CD4-positive, alpha-beta memory T cell (primary cell): Measurements from ENCODE around the gene PTER. TPM values are rescaled to one million over a fixed set of nuclear protein-coding genes. Genes with fewer than 3 reads are reported as not detected.

Experiments used
- CTCF ChIA-PET: fragments of 350-600 bp; sonication (Branson Sonifier 250); formaldehyde crosslinking; loops from one replicate; lab custom pipeline; 2021; ENCODE audit warnings: inconsistent platforms; ENCODE audit not compliant: partially characterized antibody; lab: Charles Lee
- POLR2A ChIA-PET: fragments of 350-600 bp; sonication (Branson Sonifier 250); formaldehyde crosslinking; loops from one replicate; lab custom pipeline; 2021; ENCODE audit not compliant: partially characterized antibody; lab: Charles Lee
- DNase-seq, 5 donors: peaks; one replicate each; pipeline versions ENCODE4 v3.0.0 to v3.0.0-alpha.2; 2020 to 2022; ENCODE audit warnings: mixed read lengths in 1 of 5
- H3K27ac ChIP-seq: one replicate; pipeline ENCODE4 v1.7.0; 2013; ENCODE audit warnings: low read depth, low read length
- H3K27me3 ChIP-seq: 2 replicates; pipeline ENCODE4 v1.7.0; 2013; ENCODE audit warnings: mild to moderate bottlenecking, low read length, moderate library complexity; ENCODE audit not compliant: insufficient read depth
- H3K36me3 ChIP-seq: 2 replicates; pipeline ENCODE4 v1.7.0; 2013; ENCODE audit warnings: mild to moderate bottlenecking, low read length, moderate library complexity; ENCODE audit not compliant: insufficient read depth
- H3K4me1 ChIP-seq: 2 replicates; pipeline ENCODE4 v1.7.0; 2013; ENCODE audit warnings: mild to moderate bottlenecking, low read length, moderate library complexity; ENCODE audit not compliant: insufficient read depth
- H3K4me3 ChIP-seq, 2 donors: one replicate each; pipeline ENCODE4 v1.7.0; 2013; ENCODE audit warnings: low read length in 2 of 2, mild to moderate bottlenecking in 1 of 2
- H3K9me3 ChIP-seq, 2 donors: one replicate each; pipeline ENCODE4 v1.7.0; 2013; ENCODE audit warnings: low read length in 2 of 2, control low read depth in 1 of 2; ENCODE audit not compliant: control insufficient read depth in 1 of 2
- H3K27ac Mint-ChIP-seq, 7 donors: one replicate each; pipeline ENCODE4 v1.8.0; 2020 to 2021; ENCODE audit warnings: mixed read lengths in 7 of 7, mild to moderate bottlenecking in 6 of 7, inconsistent platforms in 3 of 7, moderate library complexity in 3 of 7
- H3K27me3 Mint-ChIP-seq, 2 donors: one replicate each; pipeline ENCODE4 v1.8.0; 2020 to 2021; ENCODE audit warnings: mixed read lengths in 2 of 2
- H3K36me3 Mint-ChIP-seq, 2 donors: one replicate each; pipeline ENCODE4 v1.8.0; 2020 to 2021; ENCODE audit warnings: mixed read lengths in 2 of 2, inconsistent platforms in 1 of 2, mild to moderate bottlenecking in 1 of 2
- H3K4me1 Mint-ChIP-seq, 4 donors: one replicate each; pipeline ENCODE4 v1.8.0; 2020 to 2021; ENCODE audit warnings: mixed read lengths in 4 of 4, mild to moderate bottlenecking in 1 of 4
- H3K4me3 Mint-ChIP-seq, 8 donors: one replicate each; pipeline ENCODE4 v1.8.0; 2020 to 2021; ENCODE audit warnings: mixed read lengths in 8 of 8, mild to moderate bottlenecking in 7 of 8, moderate library complexity in 6 of 8, inconsistent platforms in 3 of 8
- H3K9me3 Mint-ChIP-seq, 8 donors: one replicate each; pipeline ENCODE4 v1.8.0; 2020 to 2021; ENCODE audit warnings: mixed read lengths in 8 of 8, mild to moderate bottlenecking in 5 of 8, inconsistent platforms in 3 of 8, moderate library complexity in 1 of 8
- intact Hi-C: fragments of 100-400 bp; cut with micrococcal nuclease; formaldehyde crosslinking; loops from one replicate; pipeline ENCODE4 v1.15.1; 2023
- polyA plus RNA-seq, 2 donors: library from polyadenylated mRNA; unstranded; fragments of 300-500 nt; fragmentation: Illumina TruSeq; gene quantifications; one replicate each; pipeline ENCODE4 v1.2.3, GENCODE V29; 2021
- total RNA-seq, 2 experiments: library from RNA; stranded (reverse); gene quantifications; one replicate each; pipeline ENCODE4 v1.2.3, GENCODE V29; 2021

The PTER gene, protein sequence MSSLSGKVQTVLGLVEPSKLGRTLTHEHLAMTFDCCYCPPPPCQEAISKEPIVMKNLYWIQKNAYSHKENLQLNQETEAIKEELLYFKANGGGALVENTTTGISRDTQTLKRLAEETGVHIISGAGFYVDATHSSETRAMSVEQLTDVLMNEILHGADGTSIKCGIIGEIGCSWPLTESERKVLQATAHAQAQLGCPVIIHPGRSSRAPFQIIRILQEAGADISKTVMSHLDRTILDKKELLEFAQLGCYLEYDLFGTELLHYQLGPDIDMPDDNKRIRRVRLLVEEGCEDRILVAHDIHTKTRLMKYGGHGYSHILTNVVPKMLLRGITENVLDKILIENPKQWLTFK
- 10 to 100 TPM; 24.1 to 26.5 TPM for total RNA-seq
- polyA plus RNA-seq, result 10 to 100 TPM; 20.8 to 22.1 TPM

DNA sequence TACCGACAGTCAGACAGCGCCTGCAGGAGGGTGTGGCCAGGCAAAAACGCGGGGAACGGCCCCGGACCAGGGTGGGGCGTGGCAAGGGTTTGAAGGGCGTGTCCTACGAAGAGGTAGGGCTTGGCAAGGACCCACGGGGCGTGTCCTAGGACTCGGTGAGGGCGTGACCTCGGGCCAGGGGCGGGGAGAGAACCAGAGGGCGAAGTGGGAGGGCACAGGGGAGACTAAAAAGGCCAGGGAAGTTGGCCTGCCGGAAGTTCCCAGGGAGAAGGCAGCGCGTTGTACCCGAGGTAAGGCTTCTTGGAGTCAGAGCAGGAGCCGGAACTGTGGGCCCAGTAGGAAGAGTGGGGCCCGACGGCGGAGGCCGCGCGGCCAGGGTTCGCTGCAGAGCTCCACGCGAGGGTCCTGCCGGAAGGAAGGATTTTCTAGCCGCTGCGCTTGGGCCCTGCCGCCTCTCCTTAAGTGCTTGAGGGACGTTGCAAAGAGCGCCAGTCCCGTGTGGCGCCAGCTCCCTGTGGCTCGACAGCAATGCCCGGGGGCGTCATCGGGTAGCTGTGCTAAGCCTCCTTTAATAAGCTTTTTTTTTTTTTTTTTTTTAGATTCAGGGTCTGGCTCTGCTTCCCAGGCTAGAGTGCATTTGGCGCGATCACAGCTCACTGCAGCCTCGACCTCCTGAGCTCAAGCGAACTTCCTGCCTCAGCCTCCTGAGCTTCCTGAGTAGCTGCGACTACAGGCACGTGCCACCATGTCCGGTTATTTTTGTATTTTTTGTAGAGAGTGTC, at the start of gene PTER:
Gene PTER (plus strand): TSS at position 253 of the 782 bp plus-strand sequence. CDS start 47,375 bp downstream, outside the sequence.
- Histone ChIP-seq H3K36me3 (no peaks in the 10 kb centered on the region), H3K4me1 (peaks cover 52% of the 10 kb centered on the region), H3K9me3 (no peaks in the 10 kb centered on the region), H3K27ac (peak within 1 kb of the TSS; percentile 65), H3K27me3 (no peaks in the 10 kb centered on the region), H3K4me3 (peak within 1 kb of the TSS; percentile 63 to 65)
- Mint-ChIP-seq H3K27me3 (no peaks in the 10 kb centered on the region), H3K4me1 (peaks cover 35 to 58% (median 48%) of the 10 kb centered on the region in 4 donors), H3K4me3 (peak within 1 kb of the TSS; percentile 88 to 97 (median 93)), H3K36me3 (peaks cover 9 to 22% of the 10 kb centered on the region in 2 donors), H3K9me3 (no peaks in the 10 kb centered on the region), H3K27ac (peak within 1 kb of the TSS; percentile 85 to 96 (median 95))
- POLR2A ChIA-PET, result interaction anchor here (1.0 to 3.6 kb wide), 5 partner anchors 9 to 792 kb away, joined by 3 to 21 read pairs (median 9); partner anchors contain the start of genes MINDY3, RSU1 and VIM
- CTCF ChIA-PET, result interaction anchor here (0.8 to 1.5 kb wide), 4 partner anchors 9 to 534 kb away, joined by 3 to 6 read pairs (median 4); partner anchors contain the start of gene RSU1
- DNase-seq, result peak; percentile 94 to 96 (median 95)
- intact Hi-C loops, result loop anchor here (1.0 to 5.0 kb wide), 6 partner anchors 350 to 990 kb away; partner anchors contain the start of genes MINDY3, RSU1 and VIM

DNA sequence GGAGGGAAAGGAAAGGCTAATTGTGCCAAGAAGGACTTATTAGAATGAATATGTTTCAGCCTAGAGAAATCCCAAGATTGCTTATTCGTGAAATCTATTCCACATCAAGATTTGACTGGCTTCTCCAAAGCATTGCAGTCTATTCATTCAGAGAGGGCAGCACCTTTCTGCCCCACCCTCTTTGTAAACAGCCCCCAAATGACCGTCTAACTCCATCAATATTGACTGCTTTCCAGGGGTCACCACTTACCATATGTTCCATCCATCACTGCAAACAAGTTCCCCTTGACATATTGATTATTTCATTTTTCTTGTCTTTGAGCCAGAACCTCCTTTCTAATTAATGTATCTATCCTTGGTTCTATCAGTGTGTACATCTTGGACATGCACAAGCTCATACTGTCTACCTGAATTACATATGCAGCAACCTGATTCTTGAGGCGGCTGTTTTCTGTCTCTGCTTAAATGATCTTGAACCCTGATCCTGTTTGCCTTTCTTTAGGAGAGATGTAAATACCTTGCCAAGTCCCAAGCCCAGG, 44.2 kb upstream of the PTER start:
- ChIA-PET CTCF (no interaction called here), POLR2A (no interaction called here)
- Histone ChIP-seq H3K36me3 (no peaks in the 10 kb centered on the region), H3K27me3 (no peaks in the 10 kb centered on the region), H3K4me1 (no peaks in the 10 kb centered on the region), H3K4me3 (no peak overlapping the region), H3K9me3 (no peaks in the 10 kb centered on the region), H3K27ac (no peak overlapping the region)
- intact Hi-C loops, result no loop called here
- H3K4me3 Mint-ChIP-seq, result no peak overlapping the region
- peaks cover 5 to 6% of the 10 kb centered on the region in 2 donors for H3K27me3 Mint-ChIP-seq
- no peaks in the 10 kb centered on the region for H3K4me1 Mint-ChIP-seq
- DNase-seq, result no peak
- no peak overlapping the region for H3K27ac Mint-ChIP-seq
- H3K9me3 Mint-ChIP-seq, result peaks cover 0 to 2% (median 0%) of the 10 kb centered on the region in 8 donors
- no peaks in the 10 kb centered on the region for H3K36me3 Mint-ChIP-seq

DNA sequence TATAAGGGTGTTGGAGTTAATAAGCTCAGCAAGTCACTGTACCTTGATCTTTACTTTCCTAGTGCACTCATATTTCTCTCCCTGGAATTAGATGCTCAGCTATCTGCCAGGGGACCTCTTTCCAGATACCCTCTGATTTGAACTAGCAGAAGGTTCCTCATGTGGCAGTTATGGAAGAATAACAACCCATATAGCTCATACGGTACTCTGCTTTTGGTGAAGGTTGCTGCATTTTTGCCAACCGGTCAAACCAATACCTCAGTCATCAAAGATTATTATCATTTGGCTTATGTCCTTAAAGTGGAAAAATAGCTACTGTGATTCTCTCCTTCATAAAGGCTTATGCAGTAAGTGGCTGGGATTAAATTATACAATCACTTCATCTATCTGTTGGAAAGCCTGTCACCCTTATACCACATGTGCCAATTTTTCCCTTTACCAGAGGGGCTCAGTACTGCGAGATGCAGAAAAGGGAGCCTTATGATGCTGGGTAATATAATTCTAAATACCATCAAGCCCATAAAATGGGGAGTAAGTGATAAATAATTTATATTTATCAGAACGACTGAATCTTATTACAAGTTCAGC, 43.4 kb upstream of the PTER start:
- ChIA-PET POLR2A (no interaction called here), CTCF (no interaction called here)
- Mint-ChIP-seq H3K4me1 (no peaks in the 10 kb centered on the region), H3K27me3 (peaks cover 5 to 6% of the 10 kb centered on the region in 2 donors), H3K27ac (no peak overlapping the region), H3K4me3 (no peak overlapping the region), H3K9me3 (peaks cover 0 to 2% (median 0%) of the 10 kb centered on the region in 8 donors), H3K36me3 (no peaks in the 10 kb centered on the region)
- no peaks in the 10 kb centered on the region for H3K4me1 ChIP-seq
- H3K27me3 ChIP-seq, result no peaks in the 10 kb centered on the region
- no peaks in the 10 kb centered on the region for H3K36me3 ChIP-seq
- no peaks in the 10 kb centered on the region for H3K9me3 ChIP-seq
- no peak for DNase-seq
- no peak overlapping the region for H3K27ac ChIP-seq
- H3K4me3 ChIP-seq, result no peak overlapping the region
- intact Hi-C loops, result no loop called here

DNA sequence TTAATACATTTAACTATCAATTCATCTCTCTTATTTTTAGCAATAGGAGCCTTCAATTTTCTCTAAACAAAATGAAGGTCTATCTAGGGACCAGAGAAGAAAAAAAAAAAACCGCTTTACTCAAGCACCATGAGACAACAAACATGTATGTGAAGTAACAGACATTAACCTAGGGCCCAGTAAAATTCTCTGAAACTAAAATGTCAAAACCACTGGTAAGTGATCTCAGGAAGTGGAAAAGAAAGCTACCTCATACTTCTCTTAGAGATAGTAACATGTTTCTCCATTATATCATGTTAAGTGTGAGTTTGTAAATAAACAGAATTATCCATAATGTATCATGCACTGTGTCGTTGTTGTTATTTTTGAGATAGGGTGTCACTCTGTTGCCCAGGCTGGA, 35.4 kb upstream of the PTER start:
- Mint-ChIP-seq H3K4me1 (no peaks in the 10 kb centered on the region), H3K4me3 (no peak overlapping the region), H3K36me3 (no peaks in the 10 kb centered on the region), H3K27ac (no peak overlapping the region), H3K27me3 (peaks cover 0 to 6% of the 10 kb centered on the region in 2 donors), H3K9me3 (no peaks in the 10 kb centered on the region)
- ChIA-PET CTCF (interaction anchor here (0.5 kb wide), 1 partner anchor 1203 kb away, joined by 4 read pairs; no protein-coding TSS in a partner anchor), POLR2A (no interaction called here)
- no peak overlapping the region for H3K4me3 ChIP-seq
- no peak for DNase-seq
- H3K4me1 ChIP-seq, result no peaks in the 10 kb centered on the region
- no peaks in the 10 kb centered on the region for H3K36me3 ChIP-seq
- no peak overlapping the region for H3K27ac ChIP-seq
- H3K27me3 ChIP-seq, result no peaks in the 10 kb centered on the region
- H3K9me3 ChIP-seq, result no peaks in the 10 kb centered on the region
- intact Hi-C loops, result no loop called here

GRCh38 chr10:16408379-16408778, 28.4 kb upstream of the PTER start:
- no peak overlapping the region for H3K4me3 ChIP-seq
- H3K36me3 ChIP-seq, result no peaks in the 10 kb centered on the region
- Mint-ChIP-seq H3K9me3 (peaks cover 0 to 4% (median 0%) of the 10 kb centered on the region in 8 donors), H3K4me1 (peaks cover 0 to 5% (median 2%) of the 10 kb centered on the region in 4 donors), H3K27me3 (peaks cover 15 to 17% of the 10 kb centered on the region in 2 donors), H3K27ac (no peak overlapping the region), H3K36me3 (no peaks in the 10 kb centered on the region), H3K4me3 (no peak overlapping the region)
- no peaks in the 10 kb centered on the region for H3K27me3 ChIP-seq
- DNase-seq, result no peak
- intact Hi-C loops, result no loop called here
- no peaks in the 10 kb centered on the region for H3K4me1 ChIP-seq
- POLR2A ChIA-PET, result no interaction called here
- CTCF ChIA-PET, result no interaction called here
- no peak overlapping the region for H3K27ac ChIP-seq
- no peaks in the 10 kb centered on the region for H3K9me3 ChIP-seq

GRCh38 chr10:16417341-16417740, 19.5 kb upstream of the PTER start:
- Histone ChIP-seq H3K4me3 (no peak overlapping the region), H3K9me3 (no peaks in the 10 kb centered on the region), H3K4me1 (no peaks in the 10 kb centered on the region), H3K27me3 (no peaks in the 10 kb centered on the region), H3K36me3 (no peaks in the 10 kb centered on the region), H3K27ac (no peak overlapping the region)
- peaks cover 0 to 3% (median 0%) of the 10 kb centered on the region in 8 donors for H3K9me3 Mint-ChIP-seq
- POLR2A ChIA-PET, result no interaction called here
- CTCF ChIA-PET, result no interaction called here
- intact Hi-C loops, result no loop called here
- no peak for DNase-seq
- H3K27ac Mint-ChIP-seq, result no peak overlapping the region
- no peaks in the 10 kb centered on the region for H3K4me1 Mint-ChIP-seq
- no peaks in the 10 kb centered on the region for H3K36me3 Mint-ChIP-seq
- no peak overlapping the region for H3K4me3 Mint-ChIP-seq
- peaks cover 11 to 23% of the 10 kb centered on the region in 2 donors for H3K27me3 Mint-ChIP-seq
